Measurements from ENCODE around the gene EIF2B1.

EIF2B1 gene

GRCh38 chr12:123573870-123574269 is 59.6 kb downstream of the EIF2B1 start:
- H3K27ac ChIP-seq (ENCODE audit: low read depth in 2 of 2, low read length in 2 of 2): no peak overlapping the region
- H3K36me3 ChIP-seq (ENCODE audit: control insufficient read depth in 2 of 2, insufficient read depth in 2 of 2, low read length in 2 of 2): peaks cover 0 to 3% of the 10 kb centered on the region in 2 donors
- no peak overlapping the region for H3K9ac ChIP-seq (ENCODE audit: low read depth in 1 of 2, low read length in 2 of 2)
- H3K4me1 ChIP-seq (ENCODE audit: control insufficient read depth in 2 of 2, insufficient read depth in 2 of 2, low read length in 2 of 2): no peaks in the 10 kb centered on the region
- H3K4me3 ChIP-seq (ENCODE audit: low read length in 2 of 2): no peak overlapping the region
- H3K9me3 ChIP-seq (ENCODE audit: control insufficient read depth in 2 of 2, low read length in 2 of 2): no peaks in the 10 kb centered on the region
- no peaks in the 10 kb centered on the region for H3K27me3 ChIP-seq (ENCODE audit: control insufficient read depth in 2 of 2, insufficient read depth in 2 of 2, low read length in 2 of 2)

- Histone ChIP-seq H3K27me3 (ENCODE audit: control insufficient read depth in 2 of 2, insufficient read depth in 2 of 2, low read length in 2 of 2) (no peaks in the 10 kb centered on the region), H3K4me1 (ENCODE audit: control insufficient read depth in 2 of 2, insufficient read depth in 2 of 2, low read length in 2 of 2) (no peaks in the 10 kb centered on the region), H3K27ac (ENCODE audit: low read depth in 2 of 2, low read length in 2 of 2) (no peak overlapping the region), H3K4me3 (ENCODE audit: low read length in 2 of 2) (no peak overlapping the region), H3K9me3 (ENCODE audit: control insufficient read depth in 2 of 2, low read length in 2 of 2) (no peaks in the 10 kb centered on the region), H3K36me3 (ENCODE audit: control insufficient read depth in 2 of 2, insufficient read depth in 2 of 2, low read length in 2 of 2) (peaks cover 0 to 3% of the 10 kb centered on the region in 2 donors), H3K9ac (ENCODE audit: low read depth in 1 of 2, low read length in 2 of 2) (no peak overlapping the region)
These were observed 61.1 kb downstream of the EIF2B1 start for GRCh38 chr12:123572391-123572790.

- no peak overlapping the region for H3K27ac ChIP-seq (ENCODE audit: low read depth in 2 of 2, low read length in 2 of 2)
- H3K4me3 ChIP-seq (ENCODE audit: low read length in 2 of 2): no peak overlapping the region
- no peak overlapping the region for H3K9ac ChIP-seq (ENCODE audit: low read depth in 1 of 2, low read length in 2 of 2)
- no peaks in the 10 kb centered on the region for H3K36me3 ChIP-seq (ENCODE audit: control insufficient read depth in 2 of 2, insufficient read depth in 2 of 2, low read length in 2 of 2)
- no peaks in the 10 kb centered on the region for H3K9me3 ChIP-seq (ENCODE audit: control insufficient read depth in 2 of 2, low read length in 2 of 2)
- no peaks in the 10 kb centered on the region for H3K4me1 ChIP-seq (ENCODE audit: control insufficient read depth in 2 of 2, insufficient read depth in 2 of 2, low read length in 2 of 2)
- H3K27me3 ChIP-seq (ENCODE audit: control insufficient read depth in 2 of 2, insufficient read depth in 2 of 2, low read length in 2 of 2): no peaks in the 10 kb centered on the region
These were observed 62.1 kb downstream of the EIF2B1 start for GRCh38 chr12:123571343-123571813.

Data from mucosa of rectum (tissue), 2 donors.